Inflammatory macrophage treated with lipopolysaccharide for 4 hours (primary cell): ENCODE data around the gene ZNF175.

ENCODE experiments used
- DNase-seq: peaks from one replicate; pipeline ENCODE4 v3.0.0-alpha.2; 2020

The ZNF175 gene

GRCh38 chr19:51570962-51571575 lies at the start of gene ZNF175:
Gene ZNF175, plus strand, starts transcription at chr19:51571283. Its CDS starts 2,047 bp downstream, at chr19:51573330.
- DNase-seq: peak; percentile 95

DNA sequence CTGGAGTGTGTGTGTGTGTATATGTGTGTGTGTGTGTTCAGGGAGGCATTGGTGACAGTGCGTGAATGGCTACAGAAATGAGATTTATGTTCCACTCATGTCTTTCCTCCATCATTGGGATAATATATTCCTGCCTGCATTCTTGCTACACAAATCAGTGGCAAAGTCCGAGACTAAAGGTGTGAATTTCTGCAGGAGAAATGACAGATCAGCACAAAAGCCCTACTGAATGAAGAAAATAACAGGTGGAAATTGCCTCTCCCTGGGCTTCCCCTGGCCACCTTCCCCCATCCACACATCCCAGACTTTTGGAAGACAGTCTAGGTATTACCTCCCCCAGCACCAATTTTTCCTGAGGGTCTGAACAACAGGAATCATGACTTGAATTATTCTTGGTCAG lies 49.7 kb upstream of the ZNF175 start:
- no peak for DNase-seq

DNA sequence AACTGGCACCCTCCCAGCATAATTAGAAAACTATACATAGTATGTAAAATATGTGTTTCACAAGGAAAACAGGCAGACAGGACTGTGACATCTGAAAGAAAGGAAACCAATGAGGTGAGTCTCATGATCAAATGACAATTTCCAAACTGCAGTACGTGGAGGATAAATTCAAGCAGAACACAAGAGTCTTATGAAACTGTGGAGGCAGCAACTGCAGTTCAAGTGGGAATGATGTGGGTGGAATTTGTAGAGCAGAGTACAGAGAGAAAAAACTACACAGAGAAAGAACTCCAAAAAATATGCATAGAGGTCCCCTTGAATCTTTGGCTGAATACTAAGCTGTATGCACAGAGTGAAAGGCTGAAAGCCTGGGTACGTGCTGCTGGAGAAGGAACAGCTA lies 49.3 kb upstream of the ZNF175 start:
- DNase-seq: peak; percentile 43

DNA sequence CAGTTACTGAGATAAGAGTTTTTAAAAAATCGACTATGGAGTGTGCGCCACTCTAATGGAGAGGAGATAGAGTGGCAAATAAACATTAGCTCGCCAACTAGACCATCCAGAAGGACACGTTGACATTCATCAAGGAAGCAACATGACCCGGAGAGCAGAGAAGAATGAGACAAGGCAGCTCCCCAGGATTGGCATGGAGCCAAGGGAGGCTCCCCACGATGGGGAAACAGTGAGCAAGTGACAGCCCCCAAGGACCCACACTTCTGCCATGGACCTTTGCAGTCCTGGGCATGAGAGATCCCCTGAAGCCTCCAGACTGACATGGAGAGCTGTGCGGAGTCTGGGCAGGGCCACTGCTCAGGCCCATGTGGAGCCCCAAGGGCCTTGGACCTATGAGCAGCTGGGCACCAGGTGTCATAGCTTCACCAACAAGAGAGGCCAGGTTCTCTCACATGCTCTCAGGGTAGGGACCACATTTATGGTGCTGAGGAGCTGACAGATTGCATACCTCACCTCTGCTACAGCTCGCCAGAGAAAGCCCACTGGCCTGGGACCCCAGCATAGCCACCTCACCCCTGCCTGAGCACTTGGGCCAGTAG lies 46.3 kb upstream of the ZNF175 start:
- DNase-seq: no peak

DNA sequence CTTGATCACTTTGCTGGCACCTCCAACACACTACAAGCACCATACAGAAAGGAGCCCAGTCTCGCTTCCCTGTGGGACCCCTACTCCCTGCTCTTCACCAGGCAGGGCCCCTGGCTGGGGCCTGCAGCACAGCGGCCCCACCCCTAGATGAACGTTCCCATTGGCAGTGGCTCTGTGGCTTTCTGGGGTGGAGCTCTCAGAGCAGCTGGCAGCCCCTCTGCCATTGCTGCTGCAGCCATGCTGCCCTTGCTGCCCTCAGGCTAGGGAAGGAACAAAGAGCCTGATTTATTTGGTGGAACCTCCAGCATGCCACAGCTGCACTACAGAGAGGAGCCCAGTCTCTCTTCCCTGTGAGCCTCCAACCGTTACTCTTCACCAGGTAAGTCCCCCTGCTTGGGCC lies 45.4 kb upstream of the ZNF175 start:
- no peak for DNase-seq

- DNase-seq: no peak
These were observed 41.8 kb upstream of the ZNF175 start for GRCh38 chr19:51529301-51529700.

DNA sequence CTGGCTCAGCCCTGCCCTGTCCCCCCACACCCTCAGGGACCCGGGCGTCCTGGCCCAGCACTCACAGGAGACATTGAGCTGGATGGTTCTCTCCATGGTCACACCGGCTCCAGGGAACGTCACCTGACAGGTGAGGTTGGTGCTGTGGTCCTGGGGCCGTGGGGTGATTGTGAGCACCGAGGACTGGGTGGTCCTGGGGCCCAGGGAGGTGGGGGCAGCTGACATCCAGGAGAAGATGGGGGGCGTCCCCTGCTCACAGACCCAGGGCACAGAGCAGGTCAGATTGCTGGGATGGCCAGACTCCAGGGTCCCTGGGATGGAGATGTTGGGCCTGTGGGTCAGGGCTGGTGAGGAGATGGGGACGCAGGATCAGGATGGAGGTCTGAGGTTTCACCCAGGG lies 40.5 kb upstream of the ZNF175 start:
- no peak for DNase-seq

DNA sequence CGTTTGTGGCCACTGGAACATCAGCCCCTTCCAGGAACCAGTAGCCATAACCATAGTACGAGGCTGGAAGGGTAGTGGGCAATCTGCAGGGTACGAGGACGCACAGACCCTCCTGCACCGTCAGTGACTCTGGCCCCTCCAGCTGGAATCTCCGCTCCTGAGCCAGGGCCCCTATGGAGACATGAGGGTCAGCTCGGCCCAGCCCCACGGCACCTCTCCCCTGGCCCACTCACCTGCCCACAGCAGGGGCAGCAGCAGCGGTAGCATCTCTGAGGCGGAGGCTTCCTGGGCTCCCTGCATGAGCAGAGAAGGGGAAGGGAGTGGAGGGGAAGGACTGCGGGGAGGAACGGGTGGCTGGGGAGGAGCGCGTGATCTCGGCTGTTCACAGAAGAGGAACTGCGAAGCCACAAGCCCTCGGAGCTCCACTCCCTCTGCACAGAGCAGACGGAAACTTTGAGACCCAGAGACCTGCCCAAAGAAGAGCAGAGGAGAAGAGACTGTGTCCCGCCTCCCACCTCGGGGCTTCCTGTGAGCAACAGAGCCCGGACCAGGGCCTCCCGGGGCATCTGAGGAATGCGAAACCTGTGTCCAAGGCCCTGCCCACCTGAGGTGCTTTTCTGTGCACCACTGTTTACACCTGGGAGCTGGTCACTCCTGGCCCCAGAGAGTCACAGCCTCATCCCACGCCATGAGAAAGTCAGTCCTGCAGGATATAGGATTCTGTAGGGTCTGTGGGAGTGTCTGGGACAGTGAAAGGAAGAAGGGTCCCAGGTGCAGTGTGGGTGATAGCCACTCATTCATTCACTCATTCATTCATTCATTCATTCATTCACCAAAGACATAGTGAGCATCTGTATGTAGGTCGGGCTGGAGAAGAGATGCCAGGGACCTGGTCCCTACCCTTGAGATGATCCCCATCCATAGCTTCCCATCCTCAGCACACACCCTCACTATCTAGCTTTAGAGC lies 39.5 kb upstream of the ZNF175 start, which contains the start of gene SIGLEC6:
SIGLEC6 (minus strand) TSS at position 322 of the 967 bp plus-strand sequence; CDS start at position 300, 22 bp downstream.
- peak; percentile 86 for DNase-seq

- DNase-seq: no peak
These were observed 35.5 kb upstream of the ZNF175 start for GRCh38 chr19:51535535-51535934.

GRCh38 chr19:51539821-51540366 lies 31.2 kb upstream of the ZNF175 start:
- DNase-seq: no peak

- no peak for DNase-seq
These were observed 29.4 kb upstream of the ZNF175 start for GRCh38 chr19:51541458-51542357.

- DNase-seq: no peak
These were observed 28.4 kb upstream of the ZNF175 start for GRCh38 chr19:51542699-51543098.

- no peak for DNase-seq
These were observed 27.0 kb upstream of the ZNF175 start for GRCh38 chr19:51544038-51544437.

GRCh38 chr19:51546107-51546649 lies 24.9 kb upstream of the ZNF175 start:
- DNase-seq: no peak

GRCh38 chr19:51546650-51547396 lies 24.3 kb upstream of the ZNF175 start:
- peak; percentile 65 for DNase-seq

DNA sequence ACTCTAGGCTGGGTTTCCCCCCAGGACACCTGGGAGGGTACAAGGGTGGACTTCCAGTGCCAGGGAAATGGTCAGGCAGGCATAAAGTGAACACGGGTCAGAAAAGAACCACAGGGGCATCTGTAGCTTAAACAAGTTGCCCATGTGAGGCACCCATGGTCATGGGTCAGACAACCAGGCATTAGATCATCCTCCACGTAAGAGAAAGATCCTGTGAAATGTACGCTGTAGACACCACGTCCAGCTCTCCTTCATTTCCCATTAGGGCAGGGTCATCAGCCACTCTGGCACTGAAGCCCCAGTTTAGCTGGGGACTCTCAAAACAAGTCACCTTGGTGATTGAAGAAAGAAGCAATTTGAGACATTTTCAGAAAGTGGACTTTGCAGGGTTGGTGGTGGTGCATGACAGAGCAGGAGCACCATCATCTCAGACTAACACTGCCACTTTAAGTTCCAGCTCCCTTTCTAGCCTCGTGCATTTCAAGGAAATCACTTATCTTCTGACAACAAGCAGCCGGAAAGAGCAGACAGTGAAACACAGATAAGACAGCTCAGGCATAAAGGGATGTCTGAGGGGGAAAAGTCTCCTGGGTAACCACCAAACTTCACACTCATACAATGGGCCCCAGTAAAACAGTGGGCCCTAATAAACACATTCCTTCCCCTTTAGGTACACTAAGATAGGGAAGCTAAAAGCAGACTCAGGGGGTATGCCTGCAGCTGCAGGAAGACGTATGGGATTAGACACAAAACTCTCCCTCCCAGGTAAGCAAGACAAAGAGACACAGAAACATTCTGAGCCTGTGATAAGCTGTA lies 23.5 kb upstream of the ZNF175 start:
- peak; percentile 24 for DNase-seq

GRCh38 chr19:51548213-51548651 lies 22.9 kb upstream of the ZNF175 start:
- DNase-seq: no peak

DNA sequence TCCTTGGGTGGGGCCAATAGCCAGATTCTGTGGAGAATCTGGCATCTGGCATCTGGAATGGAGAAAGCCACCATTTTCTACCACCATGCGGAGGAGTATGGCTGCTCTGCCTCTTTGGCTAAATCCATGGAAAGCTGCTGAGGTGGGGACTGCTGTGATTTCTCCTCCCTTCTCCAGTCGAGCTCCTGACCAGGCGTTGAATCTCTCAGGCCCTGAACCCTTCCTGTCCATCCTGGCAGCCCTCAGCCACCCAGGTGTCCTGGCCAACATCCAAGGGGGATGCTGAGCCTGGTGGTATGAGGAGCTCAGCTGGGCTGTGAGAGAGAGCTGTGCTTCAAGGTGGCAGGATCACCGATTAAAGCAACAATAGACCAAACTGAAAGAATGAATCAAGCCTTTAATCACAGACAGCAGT lies 22.2 kb upstream of the ZNF175 start:
- no peak for DNase-seq

DNA sequence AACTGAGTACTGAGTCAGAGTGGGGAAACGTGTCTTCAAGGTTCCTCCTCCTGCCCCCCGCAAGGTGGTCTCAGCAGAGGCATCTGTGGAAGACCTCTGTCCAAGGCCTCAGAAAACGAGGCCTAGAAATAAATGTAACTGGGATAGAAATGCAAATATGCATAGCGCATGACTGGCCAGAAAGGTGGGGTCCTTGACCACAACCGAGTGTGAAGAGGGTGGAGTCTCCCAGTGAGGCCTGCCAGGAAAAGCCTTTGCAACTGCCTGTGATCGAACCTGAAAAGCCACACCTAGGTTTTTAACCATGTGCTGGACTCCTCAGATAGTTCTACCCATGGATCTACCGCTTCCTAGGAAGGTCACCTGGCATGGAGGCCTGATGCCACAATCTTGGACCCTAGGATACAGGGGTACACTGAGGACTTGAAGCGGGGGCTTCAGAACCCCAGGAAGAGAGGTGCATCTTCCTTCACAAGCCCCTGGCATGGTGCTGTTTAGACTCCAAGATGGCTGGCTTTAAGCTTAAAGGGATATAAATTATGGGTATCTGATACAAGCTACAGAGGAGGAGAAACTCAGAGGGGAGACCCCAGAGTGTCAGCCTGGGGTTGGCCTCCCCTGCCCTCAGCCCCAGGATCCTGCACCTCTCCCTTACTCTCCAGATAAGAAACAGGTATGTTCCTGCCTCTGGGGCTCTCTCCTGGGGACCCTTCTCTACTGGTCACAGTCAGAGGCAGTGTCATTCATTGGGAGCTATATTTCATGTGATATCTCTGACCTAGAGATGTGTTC lies 21.4 kb upstream of the ZNF175 start:
- DNase-seq: no peak
